ENCODE data around the gene OR2AJ1. TPM values are rescaled to one million over a fixed set of nuclear protein-coding genes. Genes with fewer than 3 reads are reported as not detected.

Gene OR2AJ1
- total RNA-seq = under 1 TPM in 1 of 2 donors, not detected in 1; 0.10 TPM
- polyA plus RNA-seq (ENCODE audit: insufficient read length in 2 of 2) = not detected
- long read RNA-seq, donor 1 = 0 reads
- long read RNA-seq, donor 2 = 0 reads
- long read RNA-seq, donor 3 = 0 reads
- long read RNA-seq, donor 4 = 0 reads

- DNase-seq (ENCODE audit: low read depth in 4 of 6, low spot score in 6 of 6) = no peak
- no peaks in the 10 kb centered on the region for H3K27me3 ChIP-seq (ENCODE audit: control insufficient read depth, insufficient read depth, low read length)
- H3K36me3 ChIP-seq (ENCODE audit: control insufficient read depth, insufficient read depth, low read length) = no peaks in the 10 kb centered on the region
- H3K9me3 ChIP-seq (ENCODE audit: control insufficient read depth, insufficient read depth, low read length) = no peaks in the 10 kb centered on the region
- H3K27ac ChIP-seq (ENCODE audit: low read depth, low read length) = no peak within 1 kb of the TSS
- no peak within 1 kb of the TSS for H3K4me3 ChIP-seq (ENCODE audit: low read depth, low read length)
- 93% methylated on average over 7 of the region's 9 CpGs for WGBS (ENCODE audit: insufficient coverage)
- no peaks in the 10 kb centered on the region for H3K4me1 ChIP-seq (ENCODE audit: control insufficient read depth, insufficient read depth, low read length)
Observed at GRCh38 chr1:247924868-247925267, at the start of gene OR2AJ1. Gene OR2AJ1 (plus strand): TSS chr1:247924889. CDS start chr1:247933769, 8,880 bp downstream.

GRCh38 chr1:247883346-247883745 lies 41.3 kb upstream of the OR2AJ1 start:
- H3K36me3 ChIP-seq (ENCODE audit: control insufficient read depth, insufficient read depth, low read length) = no peaks in the 10 kb centered on the region
- H3K4me1 ChIP-seq (ENCODE audit: control insufficient read depth, insufficient read depth, low read length) = no peaks in the 10 kb centered on the region
- H3K27me3 ChIP-seq (ENCODE audit: control insufficient read depth, insufficient read depth, low read length) = no peaks in the 10 kb centered on the region
- no peaks in the 10 kb centered on the region for H3K9me3 ChIP-seq (ENCODE audit: control insufficient read depth, insufficient read depth, low read length)
- 75% methylated on average over 8 of the region's 9 CpGs for WGBS (ENCODE audit: insufficient coverage)
- DNase-seq (ENCODE audit: low read depth in 4 of 6, low spot score in 6 of 6) = peak in 1 of 6 donors; percentile 5
- H3K27ac ChIP-seq (ENCODE audit: low read depth, low read length) = no peak overlapping the region
- H3K4me3 ChIP-seq (ENCODE audit: low read depth, low read length) = no peak overlapping the region

- no peak overlapping the region for H3K27ac ChIP-seq (ENCODE audit: low read depth, low read length)
- no peaks in the 10 kb centered on the region for H3K27me3 ChIP-seq (ENCODE audit: control insufficient read depth, insufficient read depth, low read length)
- peak in 1 of 6 donors; percentile 1 for DNase-seq (ENCODE audit: low read depth in 4 of 6, low spot score in 6 of 6)
- H3K4me1 ChIP-seq (ENCODE audit: control insufficient read depth, insufficient read depth, low read length) = no peaks in the 10 kb centered on the region
- H3K36me3 ChIP-seq (ENCODE audit: control insufficient read depth, insufficient read depth, low read length) = no peaks in the 10 kb centered on the region
- no peak overlapping the region for H3K4me3 ChIP-seq (ENCODE audit: low read depth, low read length)
- no peaks in the 10 kb centered on the region for H3K9me3 ChIP-seq (ENCODE audit: control insufficient read depth, insufficient read depth, low read length)
- WGBS (ENCODE audit: insufficient coverage) = 94% methylated on average over 2 of the region's 10 CpGs
Observed at GRCh38 chr1:247884797-247885413, 39.8 kb upstream of the OR2AJ1 start.

GRCh38 chr1:247895163-247895637 lies 29.5 kb upstream of the OR2AJ1 start, which contains the start of gene OR2W3:
Gene OR2W3 (plus strand): TSS chr1:247895587. CDS start chr1:247895587, 0 bp downstream.
- Histone ChIP-seq H3K4me1 (ENCODE audit: control insufficient read depth, insufficient read depth, low read length) (no peaks in the 10 kb centered on the region), H3K27ac (ENCODE audit: low read depth, low read length) (no peak within 1 kb of the TSS), H3K27me3 (ENCODE audit: control insufficient read depth, insufficient read depth, low read length) (no peaks in the 10 kb centered on the region), H3K4me3 (ENCODE audit: low read depth, low read length) (no peak within 1 kb of the TSS), H3K9me3 (ENCODE audit: control insufficient read depth, insufficient read depth, low read length) (no peaks in the 10 kb centered on the region), H3K36me3 (ENCODE audit: control insufficient read depth, insufficient read depth, low read length) (no peaks in the 10 kb centered on the region)
- no peak for DNase-seq (ENCODE audit: low read depth in 4 of 6, low spot score in 6 of 6)
- 0% methylated on average over 1 of the region's 2 CpGs for WGBS (ENCODE audit: insufficient coverage)

GRCh38 chr1:247895976-247896375 lies 28.7 kb upstream of the OR2AJ1 start:
- no peak overlapping the region for H3K4me3 ChIP-seq (ENCODE audit: low read depth, low read length)
- H3K4me1 ChIP-seq (ENCODE audit: control insufficient read depth, insufficient read depth, low read length) = no peaks in the 10 kb centered on the region
- H3K9me3 ChIP-seq (ENCODE audit: control insufficient read depth, insufficient read depth, low read length) = no peaks in the 10 kb centered on the region
- no peak for DNase-seq (ENCODE audit: low read depth in 4 of 6, low spot score in 6 of 6)
- WGBS (ENCODE audit: insufficient coverage) = 94% methylated on average over 14 of the region's 14 CpGs
- H3K27ac ChIP-seq (ENCODE audit: low read depth, low read length) = no peak overlapping the region
- no peaks in the 10 kb centered on the region for H3K36me3 ChIP-seq (ENCODE audit: control insufficient read depth, insufficient read depth, low read length)
- H3K27me3 ChIP-seq (ENCODE audit: control insufficient read depth, insufficient read depth, low read length) = no peaks in the 10 kb centered on the region

- no peaks in the 10 kb centered on the region for H3K36me3 ChIP-seq (ENCODE audit: control insufficient read depth, insufficient read depth, low read length)
- no peaks in the 10 kb centered on the region for H3K4me1 ChIP-seq (ENCODE audit: control insufficient read depth, insufficient read depth, low read length)
- WGBS (ENCODE audit: insufficient coverage) = 67% methylated on average over 1 of the region's 6 CpGs
- no peak overlapping the region for H3K27ac ChIP-seq (ENCODE audit: low read depth, low read length)
- DNase-seq (ENCODE audit: low read depth in 4 of 6, low spot score in 6 of 6) = no peak
- no peaks in the 10 kb centered on the region for H3K9me3 ChIP-seq (ENCODE audit: control insufficient read depth, insufficient read depth, low read length)
- H3K27me3 ChIP-seq (ENCODE audit: control insufficient read depth, insufficient read depth, low read length) = no peaks in the 10 kb centered on the region
- H3K4me3 ChIP-seq (ENCODE audit: low read depth, low read length) = no peak overlapping the region
Observed at GRCh38 chr1:247904122-247904521, 20.6 kb upstream of the OR2AJ1 start.

GRCh38 chr1:247905181-247905580 lies 19.5 kb upstream of the OR2AJ1 start:
- 90% methylated on average over 11 of the region's 13 CpGs for WGBS (ENCODE audit: insufficient coverage)
- Histone ChIP-seq H3K36me3 (ENCODE audit: control insufficient read depth, insufficient read depth, low read length) (no peaks in the 10 kb centered on the region), H3K27ac (ENCODE audit: low read depth, low read length) (no peak overlapping the region), H3K27me3 (ENCODE audit: control insufficient read depth, insufficient read depth, low read length) (no peaks in the 10 kb centered on the region), H3K4me1 (ENCODE audit: control insufficient read depth, insufficient read depth, low read length) (no peaks in the 10 kb centered on the region), H3K4me3 (ENCODE audit: low read depth, low read length) (no peak overlapping the region), H3K9me3 (ENCODE audit: control insufficient read depth, insufficient read depth, low read length) (peaks cover 2% of the 10 kb centered on the region)
- no peak for DNase-seq (ENCODE audit: low read depth in 4 of 6, low spot score in 6 of 6)

GRCh38 chr1:247905910-247906503 lies 18.7 kb upstream of the OR2AJ1 start:
- Histone ChIP-seq H3K27ac (ENCODE audit: low read depth, low read length) (no peak overlapping the region), H3K4me3 (ENCODE audit: low read depth, low read length) (no peak overlapping the region), H3K9me3 (ENCODE audit: control insufficient read depth, insufficient read depth, low read length) (peaks cover 3% of the 10 kb centered on the region), H3K4me1 (ENCODE audit: control insufficient read depth, insufficient read depth, low read length) (no peaks in the 10 kb centered on the region), H3K36me3 (ENCODE audit: control insufficient read depth, insufficient read depth, low read length) (no peaks in the 10 kb centered on the region), H3K27me3 (ENCODE audit: control insufficient read depth, insufficient read depth, low read length) (no peaks in the 10 kb centered on the region)
- no peak for DNase-seq (ENCODE audit: low read depth in 4 of 6, low spot score in 6 of 6)
- 78% methylated on average over 9 of the region's 9 CpGs for WGBS (ENCODE audit: insufficient coverage)

- H3K27ac ChIP-seq (ENCODE audit: low read depth, low read length) = no peak overlapping the region
- DNase-seq (ENCODE audit: low read depth in 4 of 6, low spot score in 6 of 6) = no peak
- H3K4me1 ChIP-seq (ENCODE audit: control insufficient read depth, insufficient read depth, low read length) = no peaks in the 10 kb centered on the region
- H3K9me3 ChIP-seq (ENCODE audit: control insufficient read depth, insufficient read depth, low read length) = peaks cover 4% of the 10 kb centered on the region
- WGBS (ENCODE audit: insufficient coverage) = 80% methylated on average over 2 of the region's 7 CpGs
- no peaks in the 10 kb centered on the region for H3K36me3 ChIP-seq (ENCODE audit: control insufficient read depth, insufficient read depth, low read length)
- no peak overlapping the region for H3K4me3 ChIP-seq (ENCODE audit: low read depth, low read length)
- no peaks in the 10 kb centered on the region for H3K27me3 ChIP-seq (ENCODE audit: control insufficient read depth, insufficient read depth, low read length)
Observed at GRCh38 chr1:247906504-247907047, 18.1 kb upstream of the OR2AJ1 start.
